Aortic smooth muscle cell (primary cell): ENCODE data around the gene S100A5. TPM values are rescaled to one million over a fixed set of nuclear protein-coding genes. Genes with fewer than 3 reads are reported as not detected.

ENCODE experiments used
- total RNA-seq: library from RNA; depleted of rRNA; stranded (reverse); fragments of >200 nt; gene quantifications from 2 replicates; pipeline ENCODE4 v1.2.3, GENCODE V29; 2014

The S100A5 gene, protein sequence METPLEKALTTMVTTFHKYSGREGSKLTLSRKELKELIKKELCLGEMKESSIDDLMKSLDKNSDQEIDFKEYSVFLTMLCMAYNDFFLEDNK
- total RNA-seq: 0.26 and 0.62 TPM in 2 replicates

DNA sequence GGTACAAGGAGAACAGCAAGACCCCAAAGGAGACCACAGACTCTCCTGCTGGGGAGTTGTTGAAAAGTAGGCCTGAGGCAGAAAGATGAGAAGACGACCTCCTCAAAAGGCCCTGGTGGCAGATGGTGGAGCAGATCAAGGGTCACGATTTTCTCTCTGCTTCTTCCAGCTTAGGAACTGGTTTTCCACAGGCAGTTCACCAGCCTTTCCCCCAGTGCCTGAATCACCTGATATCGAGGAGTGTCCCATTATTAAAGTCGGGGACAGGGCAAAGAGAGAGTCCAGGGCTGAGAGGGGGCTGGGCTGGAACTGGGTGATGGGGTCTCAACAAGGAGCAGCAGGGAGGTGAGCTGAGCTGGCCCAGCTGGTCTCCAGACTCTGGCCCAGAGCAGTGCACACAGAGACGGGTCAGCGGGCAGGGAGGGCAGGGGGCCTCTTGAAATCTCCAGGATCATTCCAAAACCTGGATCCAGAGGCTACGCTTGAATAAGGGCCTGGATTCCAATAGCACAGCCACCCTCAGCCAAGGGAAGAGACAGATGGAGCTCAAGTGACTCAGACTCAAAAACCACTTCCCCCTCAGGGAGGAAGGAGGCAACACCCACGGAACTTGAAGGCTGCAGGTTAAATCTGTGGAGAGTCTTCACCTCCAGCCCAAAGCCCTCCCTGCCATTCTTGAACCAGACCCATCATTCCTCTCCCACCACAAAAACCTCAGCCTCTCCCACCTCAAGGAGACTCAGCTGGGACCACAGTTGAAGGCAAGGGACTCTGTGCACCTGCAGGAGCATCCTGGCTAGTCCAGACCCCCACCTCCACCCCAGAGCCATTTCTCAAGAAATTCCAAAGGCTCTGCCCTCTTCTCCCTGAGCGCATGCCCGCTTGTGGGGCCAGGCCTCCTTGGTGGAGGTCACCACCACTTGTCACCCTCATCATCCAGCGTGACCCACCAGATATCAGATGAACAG, at the start of gene S100A5:
Gene S100A5 (minus strand): TSS at position 541 of the 968 bp plus-strand sequence. CDS start 743 bp downstream, outside the sequence.

DNA sequence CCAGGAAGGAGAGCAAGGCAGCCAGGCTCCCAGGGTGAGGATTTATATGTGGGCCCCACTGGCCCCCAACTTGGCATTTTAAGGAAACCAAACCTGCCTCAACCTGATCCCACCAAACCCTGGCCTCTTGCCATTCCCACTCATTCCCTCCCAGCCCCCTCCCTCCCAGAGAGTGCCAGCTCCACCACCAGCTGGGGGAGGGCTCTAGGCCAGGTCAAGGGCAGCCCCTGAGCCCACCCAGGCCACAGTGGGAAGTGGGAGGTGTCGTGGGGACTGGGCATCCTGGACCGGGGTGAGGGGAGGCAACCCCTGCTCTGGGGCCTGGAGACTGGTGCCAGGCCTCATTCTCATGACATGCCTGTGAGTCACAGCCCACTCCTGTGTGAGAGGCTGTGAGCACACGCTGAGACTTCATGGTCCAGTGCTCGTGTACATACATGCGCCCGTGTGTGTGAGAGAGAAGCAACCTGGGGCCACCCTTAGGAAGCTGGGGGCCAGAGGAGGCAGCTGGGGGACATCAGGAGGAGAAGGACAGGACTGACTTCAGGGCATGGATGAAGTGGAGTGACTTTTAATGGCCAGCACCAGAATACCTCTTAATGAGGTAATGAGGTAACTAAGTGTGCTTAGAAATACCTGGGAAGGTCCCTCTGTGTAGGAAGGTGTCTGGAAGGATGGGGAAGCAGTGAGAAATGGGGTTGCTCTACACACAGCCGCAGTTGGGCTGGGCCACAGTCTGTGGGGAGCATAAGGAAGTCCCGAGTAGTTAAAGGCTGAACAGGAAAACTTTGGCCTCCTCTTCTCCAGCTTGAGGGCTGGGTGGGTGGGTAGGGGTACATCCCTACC, 25.0 kb upstream of the S100A5 start, which contains the start of gene S100A2:
Gene S100A2 (minus strand): TSS at position 316 of the 846 bp plus-strand sequence. CDS start 1,967 bp downstream, outside the sequence.

DNA sequence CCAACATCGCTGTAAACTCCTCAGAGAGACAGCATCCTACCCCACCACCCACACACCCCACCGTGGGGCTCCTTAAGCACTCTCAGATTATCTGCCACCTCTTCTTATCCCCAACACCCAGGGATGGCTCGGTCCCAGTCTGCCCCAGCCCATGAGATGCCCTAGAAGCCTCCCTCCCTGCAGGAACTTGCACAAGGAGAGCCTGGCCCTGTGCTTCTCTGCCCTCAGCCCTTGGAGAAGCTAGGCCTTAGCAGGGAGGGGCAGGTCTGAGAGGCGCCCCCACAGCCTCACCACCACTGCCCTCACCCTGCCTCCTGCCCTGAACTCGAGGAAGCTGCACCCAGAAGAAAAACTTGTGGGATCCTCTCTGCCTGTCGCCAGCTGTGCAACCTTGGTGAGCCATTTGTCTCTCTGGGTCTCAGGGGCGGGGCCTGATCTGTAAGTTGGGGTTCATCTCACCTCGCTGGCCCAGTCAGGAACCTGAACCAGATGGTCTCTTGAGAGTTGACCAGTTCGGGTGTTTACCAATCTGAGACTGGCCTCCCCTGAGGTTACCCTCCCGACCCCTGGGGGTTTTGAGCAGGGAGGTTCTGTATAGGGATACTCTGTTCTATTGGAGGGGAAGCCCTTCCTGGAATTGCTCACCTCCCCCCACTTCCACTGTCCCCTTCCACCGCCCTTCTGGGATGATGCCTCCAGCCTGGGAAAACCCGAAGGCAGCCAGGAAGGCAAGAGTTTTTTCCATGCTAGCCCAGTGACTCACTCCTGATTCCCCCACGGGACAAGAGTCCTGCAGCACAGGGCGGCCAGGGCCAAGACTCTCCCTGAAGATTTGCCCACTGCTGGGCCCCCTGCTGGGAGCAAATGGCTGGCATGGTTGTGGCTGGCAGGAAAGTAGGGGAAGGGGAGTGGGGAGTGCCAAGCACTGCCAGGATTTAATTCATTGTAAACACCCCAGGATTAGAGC, 8.3 kb upstream of the S100A5 start, which contains the start of gene S100A3:
Gene S100A3 (minus strand): TSS at position 537 of the 967 bp plus-strand sequence. CDS start 773 bp downstream, outside the sequence.

DNA sequence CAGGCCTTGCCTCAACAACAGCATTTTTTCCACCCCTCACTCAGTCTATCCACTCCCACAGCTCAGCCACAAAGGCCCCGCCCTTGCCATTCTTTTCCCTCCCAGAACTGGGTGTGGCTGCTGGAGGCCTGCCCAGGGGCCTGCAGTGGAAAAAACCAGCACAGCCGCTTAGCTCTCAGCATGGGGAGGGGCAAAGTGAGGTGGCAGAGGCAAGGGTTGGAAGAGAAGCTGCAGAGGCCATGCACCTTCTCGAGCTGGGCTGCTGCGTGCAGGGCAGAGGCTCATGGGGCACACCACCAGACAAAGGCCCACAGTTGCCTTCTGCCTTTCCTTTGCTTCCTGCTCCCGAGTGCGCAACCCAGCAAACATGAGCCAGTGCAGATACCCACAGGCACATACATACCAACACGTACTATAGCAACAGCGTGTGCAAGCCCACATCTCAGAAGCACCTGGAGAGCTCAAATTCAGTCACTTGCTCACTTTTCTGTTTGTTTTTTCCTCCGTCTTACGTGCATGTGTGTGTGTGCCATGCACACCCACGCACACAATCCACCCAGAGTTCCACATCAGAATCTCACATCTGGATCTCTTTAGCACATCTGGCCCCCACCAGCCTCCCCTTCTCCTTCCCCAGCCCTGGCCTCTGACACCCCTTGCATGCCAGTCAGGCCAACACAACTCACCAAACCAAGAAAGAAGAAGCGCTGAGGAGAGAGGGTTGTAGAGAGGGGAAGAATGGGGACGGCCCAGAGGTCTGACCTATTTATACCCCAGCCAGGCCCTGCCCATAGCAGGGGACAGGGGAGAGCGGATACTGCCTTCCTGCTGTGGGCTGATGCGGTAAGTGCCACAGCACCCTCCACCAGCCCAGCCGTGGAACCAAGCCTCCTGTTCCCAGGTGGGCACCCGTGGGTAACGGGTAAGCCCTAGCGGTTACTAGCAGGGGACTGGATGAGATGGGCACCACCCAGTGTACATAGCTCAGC, 4.6 kb upstream of the S100A5 start, which contains the start of gene S100A4:
Gene S100A4 (minus strand): TSS at position 740 of the 989 bp plus-strand sequence. CDS start 1,012 bp downstream, outside the sequence.

DNA sequence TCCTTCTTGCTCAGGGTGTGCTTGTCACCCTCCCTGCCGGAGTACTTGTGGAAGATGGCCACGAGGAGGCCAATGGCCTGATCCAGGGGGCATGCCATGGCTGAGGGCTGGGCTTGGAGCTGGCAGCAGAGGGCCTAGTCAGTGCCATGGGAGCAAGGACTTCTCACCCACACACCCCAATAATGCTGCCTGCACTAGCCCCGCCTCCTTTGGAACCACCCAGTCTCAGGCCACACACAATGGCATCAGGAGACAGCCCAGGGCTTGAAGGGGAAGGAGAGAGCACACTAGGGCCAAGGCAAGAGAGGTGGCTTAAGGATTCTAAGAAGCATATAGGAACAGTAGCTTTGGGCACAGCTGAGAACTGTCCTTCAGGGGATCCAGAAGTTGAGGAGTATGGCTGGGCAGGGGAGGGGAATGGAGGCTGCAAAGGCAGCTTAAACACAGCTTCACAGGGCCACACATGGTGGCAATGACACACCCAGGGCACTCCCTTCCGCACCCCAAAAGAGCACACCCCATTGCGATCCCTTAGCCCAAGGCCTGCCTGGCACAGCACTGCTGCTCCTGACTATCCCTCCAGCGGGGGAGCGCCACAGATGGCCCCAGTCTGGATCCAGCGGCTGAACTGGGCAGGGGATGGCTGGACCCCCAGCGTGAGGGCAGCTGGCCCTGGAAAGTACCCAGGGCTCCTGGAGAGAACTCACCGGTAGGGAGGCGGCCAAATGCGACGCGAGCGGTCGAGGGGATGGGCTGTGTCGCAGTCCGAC, 5.3 kb downstream of the S100A5 start, which contains the start of gene S100A6:
Gene S100A6 (minus strand): TSS at position 750 of the 770 bp plus-strand sequence. CDS start 652 bp downstream, at position 98.

Other genes with a start within 250 kb of the S100A5 start
- gene PGLYRP3, start 228.0 kb downstream of the S100A5 start, total RNA-seq: not detected in 2 replicates
- gene PGLYRP4, start 192.1 kb downstream of the S100A5 start, total RNA-seq: not detected in 2 replicates
- gene S100A9, start 183.1 kb downstream of the S100A5 start, total RNA-seq: 0.19 TPM in 1 of 2 replicates, not detected in the other
- not detected in 2 replicates for gene S100A12, start 165.3 kb downstream of the S100A5 start, total RNA-seq
- not detected in 2 replicates for gene S100A8, start 149.9 kb downstream of the S100A5 start, total RNA-seq
- gene S100A7A, start 124.4 kb downstream of the S100A5 start, total RNA-seq: not detected in 2 replicates
- not detected in 2 replicates for gene S100A7, start 80.3 kb downstream of the S100A5 start, total RNA-seq
- 2,220 and 2,797 TPM in 2 replicates for gene S100A6, start 4.9 kb downstream of the S100A5 start, total RNA-seq
- 462 and 473 TPM in 2 replicates for gene S100A4, start 4.9 kb upstream of the S100A5 start, total RNA-seq
- 8.1 and 13.3 TPM in 2 replicates for gene S100A3, start 8.3 kb upstream of the S100A5 start, total RNA-seq
- 2.4 and 4.0 TPM in 2 replicates for gene S100A2, start 24.9 kb upstream of the S100A5 start, total RNA-seq
- 250 and 256 TPM in 2 replicates for gene S100A16, start 72.2 kb upstream of the S100A5 start, total RNA-seq
- 0.25 and 0.26 TPM in 2 replicates for gene S100A14, start 75.4 kb upstream of the S100A5 start, total RNA-seq
- 239 and 295 TPM in 2 replicates for gene S100A13, start 86.6 kb upstream of the S100A5 start, total RNA-seq
- 0.19 TPM in 1 of 2 replicates, not detected in the other for gene S100A1, start 87.5 kb upstream of the S100A5 start, total RNA-seq
- 27.0 and 30.2 TPM in 2 replicates for gene CHTOP, start 93.1 kb upstream of the S100A5 start, total RNA-seq
- gene SNAPIN, start 117.8 kb upstream of the S100A5 start, total RNA-seq: 63.5 and 64.7 TPM in 2 replicates
- gene ILF2, start 130.1 kb upstream of the S100A5 start, total RNA-seq: 137 and 150 TPM in 2 replicates
- 1.2 and 1.9 TPM in 2 replicates for gene NPR1, start 137.8 kb upstream of the S100A5 start, total RNA-seq
- 26.2 and 31.3 TPM in 2 replicates for gene INTS3, start 187.1 kb upstream of the S100A5 start, total RNA-seq
- 10.7 and 11.6 TPM in 2 replicates for gene SLC27A3, start 234.5 kb upstream of the S100A5 start, total RNA-seq